GM12874 (cell line): Measurements from ENCODE around the gene ANGPTL1.

Source experiments
- TF ChIP-seq, protein P1 (sequence below): IDR thresholded peaks from 2 replicates; pipeline ENCODE4 v1.5.1; 2011; ENCODE audit warnings: low read depth, mild to moderate bottlenecking, control low read depth, low read length, moderate library complexity; ENCODE audit not compliant: insufficient read depth

ANGPTL1 gene

DNA sequence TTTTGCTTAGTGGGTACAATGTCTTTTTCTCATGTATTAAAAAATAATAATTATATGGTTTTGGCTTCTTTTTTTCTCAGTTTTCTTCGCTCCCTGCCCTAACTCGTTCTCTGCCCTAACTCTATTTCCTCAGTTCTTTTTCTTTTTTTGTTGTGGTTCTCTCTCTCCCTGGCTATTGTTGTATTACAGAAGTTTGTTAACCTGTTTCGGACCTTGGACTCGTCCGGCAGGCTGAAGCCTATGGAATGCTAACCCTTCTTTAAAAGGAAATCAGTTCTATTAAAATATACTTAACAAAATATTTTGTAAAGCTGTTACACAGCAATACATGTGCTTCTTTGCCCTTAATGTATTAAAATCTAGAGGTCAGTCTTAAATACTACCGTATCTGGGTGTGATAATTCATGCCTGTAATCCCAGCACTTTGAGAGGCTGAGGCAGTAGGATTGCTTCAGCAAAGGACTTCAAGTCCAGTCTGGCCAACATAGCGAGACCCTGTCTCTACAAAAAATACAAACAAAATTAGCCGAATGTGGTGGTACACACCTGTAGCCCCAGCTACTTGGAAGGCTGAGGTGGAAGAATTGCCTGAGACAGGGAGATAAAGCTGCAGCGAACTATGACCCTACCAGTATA lies 64.1 kb downstream of the ANGPTL1 start:
- TF ChIP-seq, protein P1, sequence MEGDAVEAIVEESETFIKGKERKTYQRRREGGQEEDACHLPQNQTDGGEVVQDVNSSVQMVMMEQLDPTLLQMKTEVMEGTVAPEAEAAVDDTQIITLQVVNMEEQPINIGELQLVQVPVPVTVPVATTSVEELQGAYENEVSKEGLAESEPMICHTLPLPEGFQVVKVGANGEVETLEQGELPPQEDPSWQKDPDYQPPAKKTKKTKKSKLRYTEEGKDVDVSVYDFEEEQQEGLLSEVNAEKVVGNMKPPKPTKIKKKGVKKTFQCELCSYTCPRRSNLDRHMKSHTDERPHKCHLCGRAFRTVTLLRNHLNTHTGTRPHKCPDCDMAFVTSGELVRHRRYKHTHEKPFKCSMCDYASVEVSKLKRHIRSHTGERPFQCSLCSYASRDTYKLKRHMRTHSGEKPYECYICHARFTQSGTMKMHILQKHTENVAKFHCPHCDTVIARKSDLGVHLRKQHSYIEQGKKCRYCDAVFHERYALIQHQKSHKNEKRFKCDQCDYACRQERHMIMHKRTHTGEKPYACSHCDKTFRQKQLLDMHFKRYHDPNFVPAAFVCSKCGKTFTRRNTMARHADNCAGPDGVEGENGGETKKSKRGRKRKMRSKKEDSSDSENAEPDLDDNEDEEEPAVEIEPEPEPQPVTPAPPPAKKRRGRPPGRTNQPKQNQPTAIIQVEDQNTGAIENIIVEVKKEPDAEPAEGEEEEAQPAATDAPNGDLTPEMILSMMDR: no peak

- TF ChIP-seq, protein P1: no peak
Observed at GRCh38 chr1:178802873-178803272, 68.0 kb downstream of the ANGPTL1 start.
